ENCODE data around the gene CD80.
"Not testable (repeated sequence)": the region's sequence is repeated elsewhere in the genome, so short reads cannot be mapped to it uniquely, and the experiment has no call there.

Gene CD80

DNA sequence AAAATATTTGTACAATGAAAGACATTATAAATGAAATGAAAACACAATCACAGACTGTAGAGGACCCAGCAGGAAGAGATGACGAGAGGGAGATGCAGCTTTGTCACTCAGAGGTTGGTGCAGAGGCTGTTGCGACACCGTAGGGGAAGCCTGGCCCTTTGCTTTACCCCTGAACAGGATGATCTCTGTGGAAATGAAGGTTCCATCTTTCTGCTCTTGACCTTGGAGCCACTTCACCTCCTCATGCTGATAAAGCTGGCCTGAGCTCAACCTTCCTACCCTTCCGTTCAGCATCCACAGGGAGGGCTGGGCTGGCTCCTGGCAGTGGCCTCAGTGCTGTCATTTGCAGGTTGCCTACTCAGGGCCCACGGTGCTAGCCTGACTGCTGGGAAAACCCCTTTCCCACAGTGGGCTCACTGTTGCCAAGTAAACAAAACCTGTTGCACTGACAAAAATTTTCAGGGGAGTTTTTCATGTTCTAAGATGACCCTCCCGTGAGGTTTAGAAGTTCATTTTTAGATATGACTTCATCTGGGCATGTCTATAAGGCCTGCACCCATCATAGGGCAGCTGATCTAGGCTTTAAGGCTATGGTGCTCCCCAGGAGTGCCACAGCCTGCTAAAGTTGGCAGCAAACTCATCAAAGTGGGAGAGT, 3.0 kb upstream of the CD80 start:
- Histone ChIP-seq H3K9me3 (ENCODE audit: control insufficient read depth in 5 of 5, low read length in 5 of 5) (no peaks in the 10 kb centered on the region), H3K4me3 (ENCODE audit: low read depth in 1 of 5, low read length in 5 of 5) (no peak overlapping the region), H3K27me3 (ENCODE audit: control insufficient read depth in 5 of 5, insufficient read depth in 4 of 5, low read length in 5 of 5) (no peaks in the 10 kb centered on the region), H3K36me3 (ENCODE audit: control insufficient read depth in 5 of 5, insufficient read depth in 5 of 5, low read length in 5 of 5) (no peaks in the 10 kb centered on the region), H3K27ac (ENCODE audit: low read depth, low read length) (no peak overlapping the region), H3K9ac (ENCODE audit: low read length in 5 of 5) (no peak overlapping the region), H3K4me1 (ENCODE audit: control insufficient read depth in 5 of 5, insufficient read depth in 5 of 5, low read length in 5 of 5) (peaks cover 0 to 11% (median 0%) of the 10 kb centered on the region in 5 donors)

DNA sequence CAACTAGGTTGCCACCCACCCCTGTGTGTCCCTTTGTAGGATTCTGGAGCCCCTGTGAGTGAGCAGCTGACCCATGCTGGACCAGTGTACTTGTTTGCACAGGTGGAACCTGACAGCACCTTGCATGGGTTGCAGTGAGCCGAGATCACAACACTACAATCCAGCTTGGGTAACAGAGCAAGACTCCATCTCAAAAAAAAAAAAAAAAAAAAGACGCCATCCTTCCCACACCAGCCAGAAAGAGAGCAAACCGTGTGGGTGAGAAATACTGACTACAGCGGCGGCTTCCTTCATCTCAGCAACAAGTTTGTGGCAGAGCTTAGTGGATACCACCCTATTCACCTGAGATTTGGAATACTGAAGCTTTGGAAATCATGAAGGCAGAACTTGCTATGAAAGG, 746 bp upstream of the CD80 start:
- Histone ChIP-seq H3K9ac (ENCODE audit: low read length in 5 of 5) (no peak overlapping the region), H3K4me3 (ENCODE audit: low read depth in 1 of 5, low read length in 5 of 5) (no peak overlapping the region), H3K4me1 (ENCODE audit: control insufficient read depth in 5 of 5, insufficient read depth in 5 of 5, low read length in 5 of 5) (peaks cover 0 to 19% (median 2%) of the 10 kb centered on the region in 5 donors), H3K9me3 (ENCODE audit: control insufficient read depth in 5 of 5, low read length in 5 of 5) (no peaks in the 10 kb centered on the region), H3K27ac (ENCODE audit: low read depth, low read length) (no peak overlapping the region), H3K36me3 (ENCODE audit: control insufficient read depth in 5 of 5, insufficient read depth in 5 of 5, low read length in 5 of 5) (no peaks in the 10 kb centered on the region), H3K27me3 (ENCODE audit: control insufficient read depth in 5 of 5, insufficient read depth in 4 of 5, low read length in 5 of 5) (no peaks in the 10 kb centered on the region)

DNA sequence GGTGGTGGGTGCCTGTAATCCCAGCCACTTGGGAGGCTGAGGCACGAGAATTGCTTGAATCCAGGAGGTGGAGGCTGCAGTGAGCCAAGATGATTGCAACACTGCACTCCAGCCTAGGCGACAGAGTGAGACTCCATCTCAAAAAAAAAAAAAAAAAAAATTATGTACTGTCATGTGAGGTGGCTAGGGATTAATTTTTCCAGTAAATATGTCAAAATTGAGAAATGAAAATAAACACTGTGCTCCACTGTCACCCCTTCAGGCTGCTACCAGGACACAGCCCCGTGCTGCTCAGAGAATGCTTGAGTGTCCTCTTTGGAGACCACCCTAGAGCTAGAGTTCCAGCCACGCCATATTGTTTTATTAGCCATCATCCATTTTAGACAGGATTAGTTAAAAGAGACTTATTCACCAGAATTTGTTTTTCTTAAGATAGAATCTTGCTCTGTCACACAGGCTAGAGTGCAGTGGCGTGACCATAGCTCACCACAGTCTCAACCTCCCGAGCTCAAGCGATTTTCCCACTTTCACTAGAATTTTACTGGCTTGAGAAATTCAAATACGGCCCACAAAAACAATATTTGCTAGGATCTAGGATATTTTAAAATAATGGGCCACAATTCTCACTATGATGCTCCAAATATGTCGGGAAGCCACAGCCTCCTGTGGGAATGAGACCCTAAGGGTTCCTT, 642 bp downstream of the CD80 start:
- Histone ChIP-seq H3K27me3 (ENCODE audit: control insufficient read depth in 5 of 5, insufficient read depth in 4 of 5, low read length in 5 of 5) (no peaks in the 10 kb centered on the region), H3K9ac (ENCODE audit: low read length in 5 of 5) (no peak overlapping the region), H3K4me1 (ENCODE audit: control insufficient read depth in 5 of 5, insufficient read depth in 5 of 5, low read length in 5 of 5) (peaks cover 0 to 19% (median 2%) of the 10 kb centered on the region in 5 donors), H3K36me3 (ENCODE audit: control insufficient read depth in 5 of 5, insufficient read depth in 5 of 5, low read length in 5 of 5) (no peaks in the 10 kb centered on the region), H3K27ac (ENCODE audit: low read depth, low read length) (no peak overlapping the region), H3K9me3 (ENCODE audit: control insufficient read depth in 5 of 5, low read length in 5 of 5) (no peaks in the 10 kb centered on the region), H3K4me3 (ENCODE audit: low read depth in 1 of 5, low read length in 5 of 5) (no peak overlapping the region)

DNA sequence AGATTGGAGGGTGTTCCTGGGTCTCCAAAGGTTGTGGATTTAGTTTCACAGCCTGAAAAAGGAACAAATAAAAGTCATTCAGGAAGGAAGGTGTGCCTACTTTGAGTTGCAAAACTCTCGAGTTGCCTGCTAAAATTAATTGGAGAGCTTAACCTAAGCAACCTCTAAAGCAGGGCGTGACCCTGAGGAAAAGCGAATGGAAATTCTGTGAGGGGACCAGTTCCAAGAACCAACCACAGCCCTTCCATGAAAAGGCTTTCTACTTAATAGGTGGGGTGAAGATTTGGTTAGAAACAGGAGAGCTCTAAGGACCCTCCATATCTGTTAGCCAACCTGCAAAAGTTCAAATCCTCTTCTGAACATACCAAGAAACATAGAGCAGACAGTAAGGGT, 1.5 kb downstream of the CD80 start:
- H3K4me1 ChIP-seq (ENCODE audit: control insufficient read depth in 5 of 5, insufficient read depth in 5 of 5, low read length in 5 of 5): peaks cover 0 to 19% (median 2%) of the 10 kb centered on the region in 5 donors
- no peaks in the 10 kb centered on the region for H3K27me3 ChIP-seq (ENCODE audit: control insufficient read depth in 5 of 5, insufficient read depth in 4 of 5, low read length in 5 of 5)
- H3K36me3 ChIP-seq (ENCODE audit: control insufficient read depth in 5 of 5, insufficient read depth in 5 of 5, low read length in 5 of 5): no peaks in the 10 kb centered on the region
- H3K4me3 ChIP-seq (ENCODE audit: low read depth in 1 of 5, low read length in 5 of 5): no peak overlapping the region
- no peak overlapping the region for H3K9ac ChIP-seq (ENCODE audit: low read length in 5 of 5)
- no peaks in the 10 kb centered on the region for H3K9me3 ChIP-seq (ENCODE audit: control insufficient read depth in 5 of 5, low read length in 5 of 5)
- H3K27ac ChIP-seq (ENCODE audit: low read depth, low read length): no peak overlapping the region

- H3K9me3 ChIP-seq (ENCODE audit: control insufficient read depth in 5 of 5, low read length in 5 of 5): no peaks in the 10 kb centered on the region
- H3K4me1 ChIP-seq (ENCODE audit: control insufficient read depth in 5 of 5, insufficient read depth in 5 of 5, low read length in 5 of 5): peaks cover 0 to 16% (median 2%) of the 10 kb centered on the region in 5 donors
- H3K27ac ChIP-seq (ENCODE audit: low read depth, low read length): no peak overlapping the region
- no peak overlapping the region for H3K4me3 ChIP-seq (ENCODE audit: low read depth in 1 of 5, low read length in 5 of 5)
- H3K27me3 ChIP-seq (ENCODE audit: control insufficient read depth in 5 of 5, insufficient read depth in 4 of 5, low read length in 5 of 5): no peaks in the 10 kb centered on the region
- H3K36me3 ChIP-seq (ENCODE audit: control insufficient read depth in 5 of 5, insufficient read depth in 5 of 5, low read length in 5 of 5): no peaks in the 10 kb centered on the region
- no peak overlapping the region for H3K9ac ChIP-seq (ENCODE audit: low read length in 5 of 5)
Measured at GRCh38 chr3:119557192-119557876, 2.1 kb downstream of the CD80 start.

GRCh38 chr3:119555929-119556328, 3.5 kb downstream of the CD80 start:
- peaks cover 0 to 15% (median 2%) of the 10 kb centered on the region in 5 donors for H3K4me1 ChIP-seq (ENCODE audit: control insufficient read depth in 5 of 5, insufficient read depth in 5 of 5, low read length in 5 of 5)
- H3K9ac ChIP-seq (ENCODE audit: low read length in 5 of 5): no peak overlapping the region
- H3K27me3 ChIP-seq (ENCODE audit: control insufficient read depth in 5 of 5, insufficient read depth in 4 of 5, low read length in 5 of 5): no peaks in the 10 kb centered on the region
- H3K4me3 ChIP-seq (ENCODE audit: low read depth in 1 of 5, low read length in 5 of 5): no peak overlapping the region
- no peak overlapping the region for H3K27ac ChIP-seq (ENCODE audit: low read depth, low read length)
- no peaks in the 10 kb centered on the region for H3K36me3 ChIP-seq (ENCODE audit: control insufficient read depth in 5 of 5, insufficient read depth in 5 of 5, low read length in 5 of 5)
- H3K9me3 ChIP-seq (ENCODE audit: control insufficient read depth in 5 of 5, low read length in 5 of 5): no peaks in the 10 kb centered on the region

DNA sequence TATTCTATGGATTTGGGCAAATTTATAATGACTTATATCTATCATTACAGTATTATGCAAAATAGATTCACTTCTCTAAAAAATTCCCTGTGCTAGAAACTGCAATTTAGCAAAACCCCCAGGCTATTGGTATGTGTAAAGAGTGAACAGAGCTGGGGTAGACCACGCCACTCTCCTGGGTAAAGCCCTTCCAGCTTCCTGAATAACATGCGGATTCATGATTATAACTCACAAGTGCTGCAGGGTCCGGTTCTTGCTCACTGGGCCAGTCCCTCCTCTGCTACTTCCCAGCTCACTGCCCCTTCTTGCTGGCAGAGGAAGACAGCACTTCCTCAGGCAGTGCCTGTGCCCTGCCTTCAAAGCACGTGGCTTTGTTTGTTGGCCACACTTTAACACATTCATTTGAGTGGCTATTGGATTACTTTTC, 4.1 kb downstream of the CD80 start:
- Histone ChIP-seq H3K4me3 (ENCODE audit: low read depth in 1 of 5, low read length in 5 of 5) (no peak overlapping the region), H3K9me3 (ENCODE audit: control insufficient read depth in 5 of 5, low read length in 5 of 5) (no peaks in the 10 kb centered on the region), H3K36me3 (ENCODE audit: control insufficient read depth in 5 of 5, insufficient read depth in 5 of 5, low read length in 5 of 5) (no peaks in the 10 kb centered on the region), H3K9ac (ENCODE audit: low read length in 5 of 5) (no peak overlapping the region), H3K27me3 (ENCODE audit: control insufficient read depth in 5 of 5, insufficient read depth in 4 of 5, low read length in 5 of 5) (no peaks in the 10 kb centered on the region), H3K27ac (ENCODE audit: low read depth, low read length) (no peak overlapping the region), H3K4me1 (ENCODE audit: control insufficient read depth in 5 of 5, insufficient read depth in 5 of 5, low read length in 5 of 5) (peaks cover 0 to 15% (median 2%) of the 10 kb centered on the region in 5 donors)

DNA sequence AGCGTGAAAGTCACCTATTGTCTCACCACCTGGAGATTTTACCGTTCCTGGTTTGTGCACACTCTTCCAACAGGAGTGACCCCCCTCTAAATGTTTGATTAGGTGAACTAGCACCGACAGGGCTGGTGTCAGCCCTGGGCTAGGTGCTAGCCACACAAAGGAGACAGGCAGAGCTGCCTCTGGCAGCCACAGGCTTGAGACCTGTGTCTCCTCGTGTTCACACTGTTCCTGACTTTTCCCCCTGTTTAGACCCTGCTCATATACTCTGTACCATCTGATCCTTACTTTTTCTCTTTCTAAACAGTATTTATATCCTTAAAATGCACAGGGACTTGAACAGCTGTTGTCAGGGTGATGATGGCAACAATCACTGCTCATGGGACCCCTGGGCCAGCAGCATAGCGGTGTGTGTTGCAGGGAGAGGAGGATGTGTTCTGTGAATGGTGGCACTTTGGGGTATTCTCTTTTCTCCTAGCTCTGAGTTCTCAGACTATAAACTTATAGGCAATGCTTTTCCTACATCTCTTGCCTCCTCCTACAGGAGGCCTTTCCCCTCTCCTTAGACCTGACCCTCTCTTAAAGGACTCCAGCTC, 5.5 kb downstream of the CD80 start:
- H3K27me3 ChIP-seq (ENCODE audit: control insufficient read depth in 5 of 5, insufficient read depth in 4 of 5, low read length in 5 of 5): no peaks in the 10 kb centered on the region
- H3K27ac ChIP-seq (ENCODE audit: low read depth, low read length): no peak overlapping the region
- H3K36me3 ChIP-seq (ENCODE audit: control insufficient read depth in 5 of 5, insufficient read depth in 5 of 5, low read length in 5 of 5): no peaks in the 10 kb centered on the region
- no peak overlapping the region for H3K4me3 ChIP-seq (ENCODE audit: low read depth in 1 of 5, low read length in 5 of 5)
- H3K4me1 ChIP-seq (ENCODE audit: control insufficient read depth in 5 of 5, insufficient read depth in 5 of 5, low read length in 5 of 5): peaks cover 0 to 8% (median 2%) of the 10 kb centered on the region in 5 donors
- peak overlapping the region in 1 of 5 donors; percentile 7 for H3K9ac ChIP-seq (ENCODE audit: low read length in 5 of 5)
- H3K9me3 ChIP-seq (ENCODE audit: control insufficient read depth in 5 of 5, low read length in 5 of 5): no peaks in the 10 kb centered on the region

DNA sequence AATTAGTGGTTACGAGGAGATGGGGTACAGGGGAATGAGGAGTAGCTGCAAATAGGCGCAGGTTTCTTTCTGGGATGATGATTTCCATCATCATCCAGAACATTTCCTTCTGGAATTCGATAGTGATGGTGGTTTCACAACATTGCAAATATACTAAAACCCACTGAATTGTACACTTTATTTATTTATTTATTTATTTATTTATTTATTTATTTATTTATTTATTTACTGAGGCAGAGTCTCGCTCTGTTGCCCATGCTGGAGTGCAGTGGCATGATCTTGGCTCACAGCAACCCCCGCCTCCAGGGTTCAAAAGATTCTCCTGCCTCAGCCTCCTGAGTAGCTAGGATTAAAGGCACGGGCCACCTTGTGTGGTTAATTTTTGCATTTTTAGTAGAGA, 6.5 kb downstream of the CD80 start:
- H3K27me3 ChIP-seq (ENCODE audit: control insufficient read depth in 5 of 5, insufficient read depth in 4 of 5, low read length in 5 of 5); H3K9me3 ChIP-seq (ENCODE audit: control insufficient read depth in 5 of 5, low read length in 5 of 5); H3K27ac ChIP-seq (ENCODE audit: low read depth, low read length); H3K4me1 ChIP-seq (ENCODE audit: control insufficient read depth in 5 of 5, insufficient read depth in 5 of 5, low read length in 5 of 5); H3K9ac ChIP-seq (ENCODE audit: low read length in 5 of 5); H3K36me3 ChIP-seq (ENCODE audit: control insufficient read depth in 5 of 5, insufficient read depth in 5 of 5, low read length in 5 of 5); H3K4me3 ChIP-seq (ENCODE audit: low read depth in 1 of 5, low read length in 5 of 5): not testable (repeated sequence)

- H3K9ac ChIP-seq (ENCODE audit: low read length in 5 of 5): no peak overlapping the region
- peaks cover 0 to 8% (median 2%) of the 10 kb centered on the region in 5 donors for H3K4me1 ChIP-seq (ENCODE audit: control insufficient read depth in 5 of 5, insufficient read depth in 5 of 5, low read length in 5 of 5)
- no peak overlapping the region for H3K27ac ChIP-seq (ENCODE audit: low read depth, low read length)
- no peaks in the 10 kb centered on the region for H3K36me3 ChIP-seq (ENCODE audit: control insufficient read depth in 5 of 5, insufficient read depth in 5 of 5, low read length in 5 of 5)
- no peaks in the 10 kb centered on the region for H3K9me3 ChIP-seq (ENCODE audit: control insufficient read depth in 5 of 5, low read length in 5 of 5)
- no peaks in the 10 kb centered on the region for H3K27me3 ChIP-seq (ENCODE audit: control insufficient read depth in 5 of 5, insufficient read depth in 4 of 5, low read length in 5 of 5)
- no peak overlapping the region for H3K4me3 ChIP-seq (ENCODE audit: low read depth in 1 of 5, low read length in 5 of 5)
Measured at GRCh38 chr3:119551598-119551997, 7.8 kb downstream of the CD80 start.
